A549 treated with DMSO at 1 μM for 4 hours (cell line): ENCODE measurements around the gene SOX8. TPM values are rescaled to one million over a fixed set of nuclear protein-coding genes. Genes with fewer than 3 reads are reported as not detected.

Experiments used
- total RNA-seq: library from RNA; stranded (reverse); fragments of 200-300 nt; extraction: Qiagen RNA extraction; gene quantifications from 5 replicates; pipeline ENCODE4 v1.2.3, GENCODE V29; 2022; ENCODE audit warnings: low read depth

Gene SOX8
- 1.4 to 1.6 TPM (median 1.5 TPM) in 5 replicates for total RNA-seq

GRCh38 chr16:981695-982144 lies at the start of gene SOX8:
SOX8 (plus strand) TSS chr16:981770; CDS start chr16:981923, 153 bp downstream.

GRCh38 chr16:970766-971581 lies 10.6 kb upstream of the SOX8 start, which contains the start of gene LMF1:
LMF1 (minus strand) TSS chr16:970984; CDS start chr16:970980, 4 bp downstream.

Other genes with a start within 250 kb of the SOX8 start
- 18.9 to 25.8 TPM (median 23.7 TPM) in 5 replicates for gene CIAO3, start 240.8 kb upstream of the SOX8 start, total RNA-seq
- 2.1 to 2.5 TPM (median 2.2 TPM) in 5 replicates for gene MSLN, start 221.0 kb upstream of the SOX8 start, total RNA-seq
- gene RPUSD1, start 193.4 kb upstream of the SOX8 start, total RNA-seq, result 34.1 to 56.4 TPM (median 47.4 TPM) in 5 replicates
- 13.3 to 26.7 TPM (median 24.8 TPM) in 5 replicates for gene CHTF18, start 193.2 kb upstream of the SOX8 start, total RNA-seq
- not detected in 5 replicates for gene GNG13, start 181.0 kb upstream of the SOX8 start, total RNA-seq
- gene LMF1, start 10.8 kb upstream of the SOX8 start, total RNA-seq, result 8.0 to 11.4 TPM (median 8.5 TPM) in 5 replicates
- 0.11 to 0.30 TPM (median 0.26 TPM) in 5 replicates for gene SSTR5, start 91.0 kb downstream of the SOX8 start, total RNA-seq
- not detected in 5 replicates for gene C1QTNF8, start 114.5 kb downstream of the SOX8 start, total RNA-seq
- 6.9 to 13.9 TPM (median 10.5 TPM) in 5 replicates for gene CACNA1H, start 171.3 kb downstream of the SOX8 start, total RNA-seq
- gene TPSG1, start 243.5 kb downstream of the SOX8 start, total RNA-seq, result 0.10 to 0.22 TPM (median 0.12 TPM) in 3 of 5 replicates, not detected in the others
- gene TPSB2, start 248.4 kb downstream of the SOX8 start, total RNA-seq, result not detected in 5 replicates